Neutrophil (primary cell): Measurements from ENCODE around the gene NEO1.

Source experiments
- H3K27ac ChIP-seq: fragments of 200-600 bp; sonication (generic); 2 replicates; pipeline ENCODE4 v1.5.1; 2016; ENCODE audit warnings: mild to moderate bottlenecking, moderate library complexity
- H3K27me3 ChIP-seq: fragments of 200-600 bp; sonication (generic); 2 replicates; pipeline ENCODE4 v1.6.0; 2016; ENCODE audit warnings: mild to moderate bottlenecking
- H3K36me3 ChIP-seq: fragments of 200-600 bp; sonication (generic); 2 replicates; pipeline ENCODE4 v1.5.1; 2017
- H3K4me1 ChIP-seq, 2 experiments: fragments of 200-600 bp in 1 of 2; sonication (generic) in 1 of 2; 1 replicate in 1 of 2; 2 replicates in 1 of 2; pipeline versions ENCODE4 v1.5.1 to v1.6.1; 2013 to 2016; ENCODE audit warnings: low read depth in 1 of 2, low read length in 1 of 2, mild to moderate bottlenecking in 1 of 2, moderate library complexity in 1 of 2; ENCODE audit not compliant: control insufficient read depth in 1 of 2, insufficient read depth in 1 of 2
- H3K4me3 ChIP-seq, 2 experiments: fragments of 200-600 bp in 1 of 2; sonication (generic) in 1 of 2; 1 replicate in 1 of 2; 2 replicates in 1 of 2; pipeline ENCODE4 v1.5.1; 2013 to 2016; ENCODE audit warnings: low read depth in 1 of 2, low read length in 1 of 2, mild to moderate bottlenecking in 1 of 2, moderate library complexity in 1 of 2
- H3K9me3 ChIP-seq: fragments of 200-600 bp; sonication (generic); 2 replicates; pipeline ENCODE4 v1.5.1; 2016
- CTCF ChIP-seq: fragments of 200-600 bp; sonication (generic); IDR thresholded peaks from 2 replicates; pipeline ENCODE4 v1.5.1; 2016; ENCODE audit warnings: antibody characterized with exemption

Gene NEO1

GRCh38 chr15:73105064-73105463 lies 52.8 kb downstream of the NEO1 start:
- TF ChIP-seq CTCF = no peak
- H3K4me3 ChIP-seq = no peak overlapping the region
- peaks cover 73% of the 10 kb centered on the region for H3K27me3 ChIP-seq
- no peaks in the 10 kb centered on the region for H3K36me3 ChIP-seq
- no peaks in the 10 kb centered on the region for H3K4me1 ChIP-seq
- no peaks in the 10 kb centered on the region for H3K9me3 ChIP-seq
- H3K27ac ChIP-seq = no peak overlapping the region

- Histone ChIP-seq H3K36me3 (no peaks in the 10 kb centered on the region), H3K27ac (no peak overlapping the region), H3K4me1 (no peaks in the 10 kb centered on the region), H3K9me3 (no peaks in the 10 kb centered on the region), H3K4me3 (no peak overlapping the region), H3K27me3 (peaks cover 90% of the 10 kb centered on the region)
- TF ChIP-seq CTCF = no peak
These were observed 56.4 kb downstream of the NEO1 start for GRCh38 chr15:73108676-73109075.

- no peak overlapping the region for H3K27ac ChIP-seq
- TF ChIP-seq CTCF = no peak
- no peak overlapping the region for H3K4me3 ChIP-seq
- no peaks in the 10 kb centered on the region for H3K36me3 ChIP-seq
- peaks cover 91% of the 10 kb centered on the region for H3K27me3 ChIP-seq
- H3K9me3 ChIP-seq = no peaks in the 10 kb centered on the region
- H3K4me1 ChIP-seq = no peaks in the 10 kb centered on the region
These were observed 57.5 kb downstream of the NEO1 start for GRCh38 chr15:73109765-73110164.

GRCh38 chr15:73110201-73110600 lies 57.9 kb downstream of the NEO1 start:
- Histone ChIP-seq H3K4me3 (no peak overlapping the region), H3K36me3 (no peaks in the 10 kb centered on the region), H3K27me3 (peaks cover 92% of the 10 kb centered on the region), H3K27ac (no peak overlapping the region), H3K9me3 (no peaks in the 10 kb centered on the region), H3K4me1 (no peaks in the 10 kb centered on the region)
- no peak for TF ChIP-seq CTCF

- Histone ChIP-seq H3K27me3 (peaks cover 91% of the 10 kb centered on the region), H3K36me3 (no peaks in the 10 kb centered on the region), H3K4me3 (no peak overlapping the region), H3K27ac (no peak overlapping the region), H3K4me1 (no peaks in the 10 kb centered on the region), H3K9me3 (no peaks in the 10 kb centered on the region)
- no peak for TF ChIP-seq CTCF
These were observed 61.8 kb downstream of the NEO1 start for GRCh38 chr15:73114064-73114463.

- H3K36me3 ChIP-seq = no peaks in the 10 kb centered on the region
- H3K27me3 ChIP-seq = peaks cover 85% of the 10 kb centered on the region
- no peaks in the 10 kb centered on the region for H3K9me3 ChIP-seq
- TF ChIP-seq CTCF = no peak
- H3K4me3 ChIP-seq = no peak overlapping the region
- no peak overlapping the region for H3K27ac ChIP-seq
- H3K4me1 ChIP-seq = no peaks in the 10 kb centered on the region
These were observed 63.9 kb downstream of the NEO1 start for GRCh38 chr15:73116164-73116563.
